Nephron progenitor cell (in vitro differentiated cells): ENCODE results near the gene TMEM239.
A peak's percentile ranks its signal among the peaks of the same experiment; 100 is the strongest.

Experiments used
- DNase-seq: peaks from one replicate; pipeline ENCODE4 v3.0.0; 2021
- H3K27ac Mint-ChIP-seq: 2 replicates; pipeline ENCODE4 v1.8.0; 2021; ENCODE audit warnings: mild to moderate bottlenecking, moderate library complexity, mixed read lengths
- H3K27me3 Mint-ChIP-seq: 2 replicates; pipeline ENCODE4 v1.8.0; 2021; ENCODE audit warnings: mild to moderate bottlenecking, low read depth, mixed read lengths; ENCODE audit not compliant: poor library complexity
- H3K36me3 Mint-ChIP-seq: 2 replicates; pipeline ENCODE4 v1.8.0; 2021; ENCODE audit warnings: low read depth, mixed read lengths
- H3K4me1 Mint-ChIP-seq: 2 replicates; pipeline ENCODE4 v1.8.0; 2021; ENCODE audit warnings: mixed read lengths
- H3K4me3 Mint-ChIP-seq: 2 replicates; pipeline ENCODE4 v1.8.0; 2021; ENCODE audit warnings: mild to moderate bottlenecking, moderate library complexity, mixed read lengths
- H3K9me3 Mint-ChIP-seq: 2 replicates; pipeline ENCODE4 v1.8.0; 2021; ENCODE audit warnings: mild to moderate bottlenecking, moderate library complexity, mixed read lengths
- TF ChIP-seq, protein P1 (sequence below): fragments of 200-600 bp; sonication (generic); IDR thresholded peaks from 2 replicates; pipeline ENCODE4 v1.5.0; 2021; ENCODE audit warnings: antibody characterized with exemption

TMEM239 gene

GRCh38 chr20:2838170-2838797 lies 22.1 kb downstream of the TMEM239 start:
- H3K4me3 Mint-ChIP-seq: no peak overlapping the region
- TF ChIP-seq, protein P1, sequence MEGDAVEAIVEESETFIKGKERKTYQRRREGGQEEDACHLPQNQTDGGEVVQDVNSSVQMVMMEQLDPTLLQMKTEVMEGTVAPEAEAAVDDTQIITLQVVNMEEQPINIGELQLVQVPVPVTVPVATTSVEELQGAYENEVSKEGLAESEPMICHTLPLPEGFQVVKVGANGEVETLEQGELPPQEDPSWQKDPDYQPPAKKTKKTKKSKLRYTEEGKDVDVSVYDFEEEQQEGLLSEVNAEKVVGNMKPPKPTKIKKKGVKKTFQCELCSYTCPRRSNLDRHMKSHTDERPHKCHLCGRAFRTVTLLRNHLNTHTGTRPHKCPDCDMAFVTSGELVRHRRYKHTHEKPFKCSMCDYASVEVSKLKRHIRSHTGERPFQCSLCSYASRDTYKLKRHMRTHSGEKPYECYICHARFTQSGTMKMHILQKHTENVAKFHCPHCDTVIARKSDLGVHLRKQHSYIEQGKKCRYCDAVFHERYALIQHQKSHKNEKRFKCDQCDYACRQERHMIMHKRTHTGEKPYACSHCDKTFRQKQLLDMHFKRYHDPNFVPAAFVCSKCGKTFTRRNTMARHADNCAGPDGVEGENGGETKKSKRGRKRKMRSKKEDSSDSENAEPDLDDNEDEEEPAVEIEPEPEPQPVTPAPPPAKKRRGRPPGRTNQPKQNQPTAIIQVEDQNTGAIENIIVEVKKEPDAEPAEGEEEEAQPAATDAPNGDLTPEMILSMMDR: no peak
- no peaks in the 10 kb centered on the region for H3K9me3 Mint-ChIP-seq
- peaks cover 45% of the 10 kb centered on the region for H3K36me3 Mint-ChIP-seq
- no peak overlapping the region for H3K27ac Mint-ChIP-seq
- H3K4me1 Mint-ChIP-seq: peaks cover 14% of the 10 kb centered on the region
- DNase-seq: no peak
- peaks cover 6% of the 10 kb centered on the region for H3K27me3 Mint-ChIP-seq

- Mint-ChIP-seq H3K27me3 (peaks cover 6% of the 10 kb centered on the region), H3K27ac (peak overlapping the region; percentile 6), H3K4me1 (peaks cover 14% of the 10 kb centered on the region), H3K4me3 (peak overlapping the region; percentile 83), H3K9me3 (no peaks in the 10 kb centered on the region), H3K36me3 (peaks cover 44% of the 10 kb centered on the region)
- TF ChIP-seq, protein P1: no peak
- no peak for DNase-seq
Observed at GRCh38 chr20:2838847-2839671, 22.9 kb downstream of the TMEM239 start.

GRCh38 chr20:2839732-2840137 lies 23.6 kb downstream of the TMEM239 start:
- Mint-ChIP-seq H3K36me3 (peaks cover 37% of the 10 kb centered on the region), H3K27ac (no peak overlapping the region), H3K4me1 (peaks cover 14% of the 10 kb centered on the region), H3K4me3 (peak overlapping the region; percentile 83), H3K9me3 (no peaks in the 10 kb centered on the region), H3K27me3 (peaks cover 6% of the 10 kb centered on the region)
- TF ChIP-seq, protein P1: no peak
- no peak for DNase-seq

DNA sequence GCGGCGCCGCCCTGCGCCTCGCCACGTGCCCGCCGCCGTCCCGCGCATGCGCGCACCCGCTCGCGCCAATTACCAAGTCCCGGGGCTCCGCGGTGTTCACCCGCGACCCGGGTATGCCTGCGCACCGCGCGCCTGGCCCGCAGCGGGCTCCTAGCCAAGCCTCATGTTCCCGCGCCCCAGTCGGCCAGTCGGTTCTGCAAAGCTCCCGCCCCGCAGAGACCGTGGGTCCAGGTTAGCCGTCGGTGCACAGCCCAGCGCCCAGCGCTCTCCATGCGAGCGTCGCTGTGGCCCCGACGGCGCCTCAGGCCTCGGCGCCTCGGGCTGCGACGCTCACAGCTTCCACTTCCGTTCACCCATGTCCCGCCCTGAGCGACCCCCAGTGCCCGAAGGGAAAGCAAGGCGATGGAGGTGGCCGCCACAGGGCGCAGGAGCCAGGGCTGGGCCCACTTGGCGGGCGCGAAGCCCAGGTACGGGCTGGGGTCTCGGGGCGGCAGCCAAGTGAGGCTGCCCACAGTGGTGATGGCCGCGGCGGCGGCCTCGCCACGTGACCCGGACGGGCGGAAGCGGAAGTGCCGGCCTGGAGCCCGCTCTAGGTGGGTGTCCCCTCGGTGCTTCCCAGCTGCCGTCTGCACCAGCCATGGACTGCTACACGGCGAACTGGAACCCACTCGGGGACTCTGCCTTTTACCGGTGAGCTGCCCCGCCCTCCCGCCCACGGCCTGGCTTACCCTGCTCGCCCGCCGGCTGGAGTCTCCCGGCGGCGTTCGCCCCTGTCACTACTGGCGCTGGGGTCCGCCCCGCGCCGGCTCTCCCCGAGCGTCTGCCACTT lies 24.2 kb downstream of the TMEM239 start, which contains the start of the genes PCED1A and VPS16:
TSS of gene PCED1A (minus strand) at position 518 of the 829 bp plus-strand sequence. CDS start 743 bp downstream, outside the sequence.
TSS of gene VPS16 (plus strand) at position 608 of the 829 bp plus-strand sequence. CDS start at position 638, 30 bp downstream.
- Mint-ChIP-seq H3K9me3 (no peaks in the 10 kb centered on the region), H3K27me3 (peaks cover 6% of the 10 kb centered on the region), H3K27ac (no peak within 1 kb of the TSS), H3K36me3 (peaks cover 31% of the 10 kb centered on the region), H3K4me3 (peak within 1 kb of the TSS; percentile 91), H3K4me1 (peaks cover 14% of the 10 kb centered on the region)
- TF ChIP-seq, protein P1: no peak
- peak; percentile 84 for DNase-seq

DNA sequence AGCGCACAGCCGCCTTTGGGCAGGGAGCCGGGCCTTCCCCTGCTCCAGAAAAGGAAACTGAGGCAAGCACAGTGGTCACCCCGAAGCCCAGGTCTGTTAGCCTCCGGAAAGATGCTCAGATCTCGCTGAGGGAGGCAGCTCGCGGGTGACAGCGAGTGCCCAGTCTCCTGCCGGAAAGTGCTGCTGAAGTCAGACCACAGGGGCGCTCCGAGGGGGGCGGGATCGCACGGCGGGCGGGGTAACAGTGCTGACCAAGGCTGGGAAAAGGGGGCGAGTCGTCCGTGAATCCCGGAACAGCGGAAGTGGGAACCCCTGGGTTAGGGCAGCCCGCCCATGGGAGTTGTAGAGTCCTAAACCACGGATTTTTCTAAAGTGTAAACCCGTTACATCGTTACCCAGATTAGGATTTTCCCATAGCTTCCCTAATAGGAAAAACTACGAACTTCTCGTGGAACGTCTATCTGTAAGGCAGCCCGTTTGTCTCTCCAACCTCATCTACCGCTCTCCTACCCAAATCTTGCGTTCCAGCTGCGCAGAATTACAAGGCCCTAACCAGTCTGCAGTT lies 24.9 kb downstream of the TMEM239 start:
- Mint-ChIP-seq H3K27me3 (peaks cover 6% of the 10 kb centered on the region), H3K4me3 (peak overlapping the region; percentile 91), H3K9me3 (no peaks in the 10 kb centered on the region), H3K27ac (no peak overlapping the region), H3K4me1 (peaks cover 14% of the 10 kb centered on the region), H3K36me3 (peaks cover 26% of the 10 kb centered on the region)
- TF ChIP-seq, protein P1: no peak
- DNase-seq: peak; percentile 69
